Left renal pelvis (tissue), 4 donors: ENCODE results near the gene CHIT1. TPM values are rescaled to one million over a fixed set of nuclear protein-coding genes. Genes with fewer than 3 reads are reported as not detected.

Experiments
- DNase-seq, 4 donors: peaks; one replicate each; pipeline ENCODE4 v3.0.0-alpha.2; 2013; ENCODE audit warnings: low read depth in 4 of 4, low spot score in 3 of 4
- polyA plus RNA-seq, 4 donors: library from polyadenylated mRNA; unstranded; fragments of 120-200 nt; gene quantifications; one replicate each; pipeline ENCODE4 v1.2.1, GENCODE V29; 2013; ENCODE audit not compliant: insufficient read length in 4 of 4

CHIT1 gene
- polyA plus RNA-seq, 4 donors, result 0.04 to 0.15 (median 0.08) TPM

- DNase-seq, result no peak
Measured at GRCh38 chr1:203166192-203166940, 63.1 kb downstream of the CHIT1 start.

Other genes with a start within 250 kb of the CHIT1 start
- 10 to 100 TPM; 56.0 to 83.9 (median 76.4) TPM for gene TMEM183A, start 222.3 kb downstream of the CHIT1 start, polyA plus RNA-seq
- gene PPFIA4, start 203.2 kb downstream of the CHIT1 start, polyA plus RNA-seq, result 10 to 100 TPM in 1 of 4 donors, 1 to 10 TPM in 3; 2.2 to 15.3 (median 5.2) TPM
- under 1 TPM; 0.10 to 0.23 (median 0.15) TPM for gene MYOG, start 143.7 kb downstream of the CHIT1 start, polyA plus RNA-seq
- 1 to 10 TPM; 1.6 to 6.8 (median 4.4) TPM for gene ADORA1, start 101.9 kb downstream of the CHIT1 start, polyA plus RNA-seq
- gene MYBPH, start 53.8 kb downstream of the CHIT1 start, polyA plus RNA-seq, result under 1 TPM; 0.07 to 0.24 (median 0.16) TPM
- 10 to 100 TPM in 2 of 4 donors, 1 to 10 TPM in 1, under 1 TPM in 1; 0.71 to 12.3 (median 9.7) TPM for gene CHI3L1, start 43.0 kb downstream of the CHIT1 start, polyA plus RNA-seq
- gene BTG2, start 75.8 kb upstream of the CHIT1 start, polyA plus RNA-seq, result 100 to 1,000 TPM; 103 to 223 (median 144) TPM
- gene FMOD, start 121.4 kb upstream of the CHIT1 start, polyA plus RNA-seq, result 100 to 1,000 TPM in 1 of 4 donors, 10 to 100 TPM in 3; 37.1 to 291 (median 61.4) TPM
- gene PRELP, start 246.1 kb upstream of the CHIT1 start, polyA plus RNA-seq, result 10 to 100 TPM in 1 of 4 donors, 1 to 10 TPM in 3; 1.8 to 66.6 (median 7.9) TPM